Hepatocyte (in vitro differentiated cells): Measurements from ENCODE around the gene CD93. TPM values are rescaled to one million over a fixed set of nuclear protein-coding genes. Genes with fewer than 3 reads are reported as not detected.

ENCODE experiments used
- DNase-seq: peaks from one replicate; pipeline ENCODE4 v3.0.0-alpha.2; 2016; ENCODE audit warnings: low spot score
- H2AFZ ChIP-seq: fragments of 200-600 bp; sonication (generic); 2 replicates; pipeline ENCODE4 v1.6.0; 2016; ENCODE audit warnings: antibody characterized with exemption, mild to moderate bottlenecking
- H3K27ac ChIP-seq: fragments of 200-600 bp; sonication (generic); 2 replicates; pipeline ENCODE4 v1.5.1; 2016; ENCODE audit warnings: mild to moderate bottlenecking
- H3K27me3 ChIP-seq: fragments of 200-600 bp; sonication (generic); 2 replicates; pipeline ENCODE4 v1.6.1; 2016
- H3K36me3 ChIP-seq: fragments of 200-600 bp; sonication (generic); replicated peaks from 2 replicates; pipeline ENCODE4 v1.5.1; 2016; ENCODE audit warnings: low read depth; ENCODE audit not compliant: insufficient read depth
- H3K4me1 ChIP-seq: fragments of 200-600 bp; sonication (generic); 2 replicates; pipeline ENCODE4 v1.5.1; 2016; ENCODE audit warnings: mild to moderate bottlenecking, moderate library complexity; ENCODE audit not compliant: insufficient read depth
- H3K4me2 ChIP-seq: fragments of 200-600 bp; sonication (generic); 2 replicates; pipeline ENCODE4 v1.6.0; 2016
- H3K4me3 ChIP-seq: fragments of 200-600 bp; sonication (generic); 2 replicates; pipeline ENCODE4 v1.5.1; 2016; ENCODE audit warnings: mild to moderate bottlenecking
- H3K79me2 ChIP-seq: fragments of 200-600 bp; sonication (generic); 2 replicates; pipeline ENCODE4 v1.6.0; 2017; ENCODE audit warnings: mild to moderate bottlenecking
- H3K9me2 ChIP-seq: fragments of 200-600 bp; sonication (generic); replicated peaks from 2 replicates; pipeline ENCODE4 v1.6.0; 2017; ENCODE audit warnings: mild to moderate bottlenecking; ENCODE audit not compliant: insufficient read depth
- H3K9me3 ChIP-seq: fragments of 200-600 bp; sonication (generic); 2 replicates; pipeline ENCODE4 v1.5.1; 2016; ENCODE audit warnings: low read depth, mild to moderate bottlenecking
- H4K20me1 ChIP-seq: fragments of 200-600 bp; sonication (generic); 2 replicates; pipeline ENCODE4 v1.6.0; 2016; ENCODE audit warnings: mild to moderate bottlenecking; ENCODE audit not compliant: insufficient read depth, poor library complexity, severe bottlenecking
- CTCF ChIP-seq: fragments of 200-600 bp; sonication (generic); IDR thresholded peaks from 2 replicates; pipeline ENCODE4 v1.5.1; 2016; ENCODE audit warnings: antibody characterized with exemption, mild to moderate bottlenecking; ENCODE audit not compliant: poor library complexity
- EZH2 ChIP-seq: fragments of 200-600 bp; sonication (generic); IDR thresholded peaks from 2 replicates; pipeline ENCODE4 v1.6.1; 2016; ENCODE audit warnings: antibody characterized with exemption, mild to moderate bottlenecking, borderline replicate concordance
- EZH2phosphoT487 ChIP-seq: fragments of 200-600 bp; sonication (generic); IDR thresholded peaks from one replicate; pipeline ENCODE4 v1.6.1; 2018; ENCODE audit warnings: antibody characterized with exemption, mild to moderate bottlenecking, low read depth, moderate library complexity; ENCODE audit not compliant: unreplicated experiment, severe bottlenecking
- WGBS: methylation state at CpG from one replicate; pipeline ENCODE4 v1.1.6; 2016; ENCODE audit warnings: low lambda C conversion rate; ENCODE audit errors: missing lambda C conversion rate; 5-methylcytosine and 5-hydroxymethylcytosine counted together
- polyA plus RNA-seq: library from polyadenylated mRNA; unstranded; fragments of >200 nt; fragmentation: Nextera tagmentation; extraction: Ambion mirVana; gene quantifications from 2 replicates; pipeline ENCODE4 v1.2.1, GENCODE V29; 2016
- total RNA-seq: library from RNA; depleted of rRNA; stranded (reverse); fragments of >200 nt; gene quantifications from 2 replicates; pipeline ENCODE4 v1.2.3, GENCODE V29; 2014

The CD93 gene
- total and polyA plus RNA-seq, 2 experiments from 2014 or later = 0.07 to 2.1 TPM

GRCh38 chr20:23086931-23087411 is 847 bp upstream of the CD93 start:
- no peak for DNase-seq
- no peak overlapping the region for H3K27ac ChIP-seq
- H3K4me2 ChIP-seq = no peak overlapping the region
- WGBS = 92% methylated on average over 14 of the region's 14 CpGs
- no peaks in the 10 kb centered on the region for H3K27me3 ChIP-seq
- no peak overlapping the region for H3K4me3 ChIP-seq
- H3K4me1 ChIP-seq = no peaks in the 10 kb centered on the region
- H2AFZ ChIP-seq = no peak overlapping the region
- H3K9me3 ChIP-seq = no peaks in the 10 kb centered on the region
- TF ChIP-seq EZH2phosphoT487 (no peak), EZH2 (no peak), CTCF (no peak)
- no peaks in the 10 kb centered on the region for H3K9me2 ChIP-seq
- H3K36me3 ChIP-seq = no peaks in the 10 kb centered on the region
- H3K79me2 ChIP-seq = no peaks in the 10 kb centered on the region
- H4K20me1 ChIP-seq = no peaks in the 10 kb centered on the region

DNA sequence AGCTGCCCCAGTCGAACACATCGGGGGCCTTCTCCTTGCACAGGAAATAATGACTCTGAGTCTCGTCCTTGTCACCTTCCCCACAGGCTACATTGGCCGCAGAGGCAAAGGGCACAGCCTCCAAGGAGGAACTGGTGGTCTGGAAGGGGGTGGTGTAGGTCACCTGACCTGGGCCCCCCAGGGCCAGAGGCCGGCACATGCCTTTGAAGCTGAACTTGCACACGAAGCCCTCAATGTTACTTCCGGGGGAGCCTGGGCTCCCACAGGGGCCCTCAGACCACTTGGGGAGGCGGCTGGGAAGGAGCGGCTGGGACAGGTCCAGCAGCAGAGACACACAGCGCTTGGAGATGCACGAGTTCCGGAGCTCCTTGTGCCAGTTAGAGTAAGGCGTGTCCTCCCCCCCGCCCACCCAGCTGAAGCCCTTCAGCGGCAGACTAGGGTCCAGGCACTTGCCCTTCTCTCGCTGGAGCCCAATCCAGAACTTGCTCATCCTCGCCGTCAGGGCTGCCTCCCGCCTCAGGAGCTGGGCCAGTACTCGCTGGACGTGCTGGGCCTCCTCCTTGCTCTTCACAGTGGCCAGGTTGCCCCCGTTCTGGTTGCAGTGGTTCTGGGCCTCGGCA is 578 bp downstream of the CD93 start:
- 96% methylated on average over 21 of the region's 23 CpGs for WGBS
- Histone ChIP-seq H3K4me2 (no peak overlapping the region), H3K79me2 (no peaks in the 10 kb centered on the region), H3K4me1 (no peaks in the 10 kb centered on the region), H3K27me3 (no peaks in the 10 kb centered on the region), H2AFZ (no peak overlapping the region), H3K9me3 (no peaks in the 10 kb centered on the region), H3K4me3 (no peak overlapping the region), H3K27ac (no peak overlapping the region), H3K9me2 (no peaks in the 10 kb centered on the region), H4K20me1 (no peaks in the 10 kb centered on the region), H3K36me3 (no peaks in the 10 kb centered on the region)
- no peak for DNase-seq
- TF ChIP-seq EZH2 (no peak), CTCF (no peak), EZH2phosphoT487 (no peak)

GRCh38 chr20:23084845-23085365 is 1.2 kb downstream of the CD93 start:
- Histone ChIP-seq H3K79me2 (no peaks in the 10 kb centered on the region), H3K4me2 (no peak overlapping the region), H3K9me3 (no peaks in the 10 kb centered on the region), H4K20me1 (no peaks in the 10 kb centered on the region), H3K36me3 (no peaks in the 10 kb centered on the region), H3K4me3 (no peak overlapping the region), H3K4me1 (no peaks in the 10 kb centered on the region), H3K27me3 (no peaks in the 10 kb centered on the region), H3K9me2 (no peaks in the 10 kb centered on the region), H3K27ac (no peak overlapping the region), H2AFZ (no peak overlapping the region)
- DNase-seq = no peak
- 96% methylated on average over 24 of the region's 24 CpGs for WGBS
- TF ChIP-seq EZH2 (no peak), CTCF (no peak), EZH2phosphoT487 (no peak)
